Mesendoderm (in vitro differentiated cells): ENCODE data around the gene HRAS.
A peak's percentile ranks its signal among the peaks of the same experiment; 100 is the strongest.

ENCODE experiments used
- DNase-seq: peaks from one replicate; pipeline ENCODE4 v3.0.0; 2013
- H2AK5ac ChIP-seq: 2 replicates; pipeline ENCODE4 v1.6.1; 2013; ENCODE audit warnings: low read length, inconsistent platforms
- H2BK120ac ChIP-seq: 2 replicates; pipeline ENCODE4 v1.6.1; 2013; ENCODE audit warnings: low read depth, mild to moderate bottlenecking, low read length, moderate library complexity, mixed read lengths
- H2BK15ac ChIP-seq: replicated peaks from 2 replicates; pipeline ENCODE4 v1.6.1; 2013; ENCODE audit warnings: low read depth, mild to moderate bottlenecking, moderate library complexity
- H2BK5ac ChIP-seq: 2 replicates; pipeline ENCODE4 v1.6.1; 2013; ENCODE audit warnings: low read length, inconsistent platforms
- H3K18ac ChIP-seq: 2 replicates; pipeline ENCODE4 v1.6.1; 2013; ENCODE audit warnings: mild to moderate bottlenecking, low read length, mixed read lengths
- H3K23ac ChIP-seq: one replicate; pipeline ENCODE4 v1.6.1; 2013; ENCODE audit warnings: low read length
- H3K27ac ChIP-seq: 2 replicates; pipeline ENCODE4 v1.5.1; 2013; ENCODE audit warnings: low read depth, mild to moderate bottlenecking, inconsistent platforms, low read length, moderate library complexity
- H3K27me3 ChIP-seq: 2 replicates; pipeline ENCODE4 v1.6.1; 2013; ENCODE audit warnings: low read length, control low read depth, mild to moderate bottlenecking, inconsistent platforms; ENCODE audit not compliant: insufficient read depth, poor library complexity
- H3K36me3 ChIP-seq: 2 replicates; pipeline ENCODE4 v1.6.1; 2013; ENCODE audit warnings: low read length, inconsistent platforms; ENCODE audit not compliant: control insufficient read depth, insufficient read depth
- H3K4ac ChIP-seq: one replicate; pipeline ENCODE4 v1.6.1; 2013; ENCODE audit warnings: low read depth, mild to moderate bottlenecking, low read length, moderate library complexity
- H3K4me1 ChIP-seq: 2 replicates; pipeline ENCODE4 v1.6.1; 2013; ENCODE audit warnings: low read depth, low read length, inconsistent platforms; ENCODE audit not compliant: control insufficient read depth
- H3K4me2 ChIP-seq: 2 replicates; pipeline ENCODE4 v1.6.1; 2013; ENCODE audit warnings: low read length
- H3K4me3 ChIP-seq: 2 replicates; pipeline ENCODE4 v1.5.1; 2013; ENCODE audit warnings: mild to moderate bottlenecking, low read length
- H3K56ac ChIP-seq: one replicate; pipeline ENCODE4 v1.6.1; 2013; ENCODE audit warnings: low read length
- H3K79me1 ChIP-seq: 2 replicates; pipeline ENCODE4 v1.6.1; 2013; ENCODE audit warnings: low read length, inconsistent platforms
- H3K79me2 ChIP-seq: 2 replicates; pipeline ENCODE4 v1.6.1; 2013; ENCODE audit warnings: mild to moderate bottlenecking, low read length; ENCODE audit not compliant: control insufficient read depth, insufficient read depth
- H3K9ac ChIP-seq: 2 replicates; pipeline ENCODE4 v1.6.1; 2013; ENCODE audit warnings: low read length, inconsistent platforms
- H4K5ac ChIP-seq: one replicate; pipeline ENCODE4 v1.6.1; 2013; ENCODE audit warnings: low read length
- H4K8ac ChIP-seq: one replicate; pipeline ENCODE4 v1.6.1; 2013; ENCODE audit warnings: low read depth, mild to moderate bottlenecking, control low read depth, low read length, moderate library complexity
- WGBS: extraction: QIAGEN DNeasy Blood & Tissue Kit; methylation state at CpG from one replicate; pipeline ENCODE4 v1.1.7; 2013; ENCODE audit warnings: low lambda C conversion rate, missing lambda C conversion rate; ENCODE audit not compliant: insufficient coverage; ENCODE audit errors: extremely low coverage; 5-methylcytosine and 5-hydroxymethylcytosine counted together

The HRAS gene

DNA sequence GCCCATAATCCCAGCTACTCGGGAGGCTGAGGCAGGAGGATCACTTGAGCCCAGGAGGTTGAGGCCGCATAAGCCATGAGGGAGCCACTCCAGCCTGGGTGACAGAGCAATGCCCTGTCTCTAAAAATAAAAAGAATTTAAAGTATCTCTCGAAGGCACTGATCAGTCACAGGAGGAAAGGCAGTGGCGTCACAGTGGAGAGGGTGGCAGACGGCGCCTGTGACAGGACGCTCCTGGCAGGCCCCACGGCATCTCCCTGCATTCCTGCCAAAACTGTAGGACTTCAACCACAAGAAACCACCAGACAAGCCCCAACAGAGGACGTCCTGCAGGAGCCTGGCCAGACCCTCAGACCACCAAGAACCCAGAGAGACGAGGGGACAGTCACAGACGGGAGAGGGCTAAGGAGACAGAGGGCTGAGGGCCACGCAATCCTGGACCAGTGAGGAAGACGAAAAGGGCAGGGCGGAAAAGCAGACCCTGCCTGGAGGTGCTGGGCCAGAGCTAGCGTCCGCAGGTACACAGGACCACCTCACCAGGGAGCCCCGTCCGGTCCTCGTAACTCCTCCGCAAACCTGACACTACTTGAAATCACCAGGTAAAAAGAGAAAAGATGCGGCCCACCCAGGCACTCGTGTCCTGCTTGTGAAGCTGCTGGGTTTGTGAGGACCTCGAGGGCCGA lies 34.2 kb downstream of the HRAS start:
- Histone ChIP-seq H3K4me3 (no peak overlapping the region), H3K4me1 (no peaks in the 10 kb centered on the region), H3K9ac (no peak overlapping the region), H3K79me1 (peaks cover 8% of the 10 kb centered on the region), H3K79me2 (peaks cover 13% of the 10 kb centered on the region), H3K27me3 (no peaks in the 10 kb centered on the region), H3K56ac (no peak overlapping the region), H2AK5ac (no peak overlapping the region), H2BK120ac (no peak overlapping the region), H3K18ac (no peak overlapping the region), H3K4me2 (no peak overlapping the region), H3K4ac (no peak overlapping the region), H3K23ac (no peak overlapping the region), H4K8ac (no peak overlapping the region), H3K36me3 (peaks cover 21% of the 10 kb centered on the region), H2BK5ac (no peak overlapping the region), H4K5ac (no peak overlapping the region), H2BK15ac (no peak overlapping the region), H3K27ac (no peak overlapping the region)
- DNase-seq = no peak
- WGBS = no CpG with 5 or more reads among the region's 24 CpGs

DNA sequence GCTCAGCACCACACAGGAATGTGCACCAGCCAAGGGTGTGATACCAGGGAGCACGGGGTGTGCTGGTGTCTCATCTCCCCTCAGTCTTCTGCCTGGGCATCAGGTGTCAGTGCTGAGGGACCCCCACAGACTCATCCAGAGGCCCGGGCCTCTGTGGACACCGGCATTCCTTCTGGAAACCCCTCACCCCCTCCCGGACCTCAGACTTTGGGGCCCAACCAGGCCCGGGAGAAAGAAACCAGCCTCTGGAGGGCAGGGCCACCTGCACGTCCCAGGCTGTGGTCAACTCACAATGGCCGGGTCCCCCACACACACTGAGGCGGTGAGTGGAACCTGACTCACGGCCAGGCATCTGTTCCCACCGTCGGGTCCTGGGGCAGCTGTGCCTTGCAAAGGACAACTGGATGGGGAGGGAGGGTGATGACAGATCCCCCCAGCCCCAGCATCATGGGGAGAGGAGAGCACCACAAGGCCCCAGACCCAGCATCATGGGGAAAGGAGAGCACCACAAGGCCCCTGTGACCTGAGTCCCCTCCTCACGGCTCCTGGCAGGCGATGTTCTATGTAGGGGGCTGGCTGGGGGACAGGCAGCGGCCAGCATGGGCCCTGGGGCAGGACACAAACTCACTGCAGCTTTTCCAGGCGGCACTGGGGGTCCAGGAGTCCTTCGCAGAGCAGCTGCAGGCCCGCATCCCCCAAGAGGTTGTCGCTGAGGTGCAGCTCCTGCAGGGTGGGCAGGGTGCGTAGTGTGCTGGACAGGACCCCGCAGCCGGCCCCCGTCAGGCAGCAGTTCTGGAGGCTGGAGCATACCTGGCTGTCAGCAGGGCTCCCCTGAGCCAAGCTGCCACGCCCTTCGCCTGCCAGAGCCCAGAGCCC lies 35.9 kb downstream of the HRAS start:
- Histone ChIP-seq H3K56ac (no peak overlapping the region), H3K9ac (no peak overlapping the region)

DNA sequence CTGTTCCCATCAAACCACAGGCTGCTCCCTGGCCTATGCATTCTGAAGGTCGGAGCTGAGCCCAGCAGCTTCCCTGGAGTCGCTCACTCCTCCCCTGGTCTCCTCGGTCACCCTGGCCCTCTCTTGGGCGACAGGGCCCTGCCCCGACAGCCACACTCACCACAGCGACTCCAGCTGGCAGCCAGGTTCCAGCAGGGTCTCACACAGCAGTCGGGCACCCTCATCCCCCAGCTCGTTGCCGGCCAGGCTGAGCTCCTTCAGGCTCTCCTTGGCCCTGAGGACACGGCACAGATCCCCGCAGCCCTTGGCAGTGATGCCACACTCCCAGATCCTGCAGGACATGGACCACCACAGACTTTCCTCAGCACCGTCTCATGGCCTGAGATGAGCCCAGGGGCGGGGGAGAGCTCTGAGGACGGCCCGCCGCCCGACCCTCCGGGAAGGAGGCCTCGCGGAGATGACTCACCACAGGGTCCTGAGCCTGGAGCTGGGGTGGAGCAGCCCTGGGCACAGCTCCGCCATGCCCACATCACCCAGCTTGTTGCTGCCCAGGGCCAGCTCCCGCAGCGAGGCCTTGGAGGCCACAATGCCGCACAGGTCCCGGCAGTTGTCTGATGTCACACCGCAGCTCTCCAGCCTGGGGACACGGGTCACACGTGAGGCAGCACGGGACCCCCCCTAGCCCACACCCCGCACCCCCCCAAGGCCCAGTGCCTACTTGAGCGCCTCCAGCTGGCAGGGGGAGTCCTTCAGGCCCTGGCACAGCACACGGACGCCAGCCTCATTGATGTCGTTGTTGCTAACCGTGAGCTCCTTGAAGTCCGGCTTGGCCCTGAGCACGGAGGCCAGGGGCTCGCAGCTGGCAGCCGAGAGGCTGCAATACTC lies 36.8 kb downstream of the HRAS start:
- no peak for DNase-seq
- peaks cover 2% of the 10 kb centered on the region for H3K79me1 ChIP-seq
- H3K23ac ChIP-seq = no peak overlapping the region
- no peak overlapping the region for H2AK5ac ChIP-seq
- H3K18ac ChIP-seq = no peak overlapping the region
- H4K8ac ChIP-seq = no peak overlapping the region
- no peak overlapping the region for H2BK15ac ChIP-seq
- no peak overlapping the region for H3K56ac ChIP-seq
- H3K4me3 ChIP-seq = no peak overlapping the region
- no peaks in the 10 kb centered on the region for H3K79me2 ChIP-seq
- no peak overlapping the region for H3K27ac ChIP-seq
- H3K36me3 ChIP-seq = peaks cover 24% of the 10 kb centered on the region
- no CpG with 5 or more reads among the region's 39 CpGs for WGBS
- H3K4me1 ChIP-seq = no peaks in the 10 kb centered on the region
- H4K5ac ChIP-seq = no peak overlapping the region
- H2BK120ac ChIP-seq = no peak overlapping the region
- no peaks in the 10 kb centered on the region for H3K27me3 ChIP-seq
- no peak overlapping the region for H3K9ac ChIP-seq
- no peak overlapping the region for H3K4me2 ChIP-seq
- no peak overlapping the region for H2BK5ac ChIP-seq
- no peak overlapping the region for H3K4ac ChIP-seq

More for the DNA sequence above, 35.9 kb downstream of the HRAS start:
- peaks cover 4% of the 10 kb centered on the region for H3K79me1 ChIP-seq
- DNase-seq = no peak
- no peak overlapping the region for H3K18ac ChIP-seq
- no peak overlapping the region for H2BK15ac ChIP-seq
- no peaks in the 10 kb centered on the region for H3K4me1 ChIP-seq
- no peak overlapping the region for H3K23ac ChIP-seq
- H3K27me3 ChIP-seq = no peaks in the 10 kb centered on the region
- H3K4ac ChIP-seq = no peak overlapping the region
- H3K36me3 ChIP-seq = peaks cover 24% of the 10 kb centered on the region
- WGBS = no CpG with 5 or more reads among the region's 24 CpGs
- no peak overlapping the region for H3K27ac ChIP-seq
- peaks cover 3% of the 10 kb centered on the region for H3K79me2 ChIP-seq
- H2BK120ac ChIP-seq = no peak overlapping the region
- H3K4me2 ChIP-seq = no peak overlapping the region
- no peak overlapping the region for H4K5ac ChIP-seq
- H3K4me3 ChIP-seq = no peak overlapping the region
- H4K8ac ChIP-seq = no peak overlapping the region
- H2BK5ac ChIP-seq = no peak overlapping the region
- no peak overlapping the region for H2AK5ac ChIP-seq

DNA sequence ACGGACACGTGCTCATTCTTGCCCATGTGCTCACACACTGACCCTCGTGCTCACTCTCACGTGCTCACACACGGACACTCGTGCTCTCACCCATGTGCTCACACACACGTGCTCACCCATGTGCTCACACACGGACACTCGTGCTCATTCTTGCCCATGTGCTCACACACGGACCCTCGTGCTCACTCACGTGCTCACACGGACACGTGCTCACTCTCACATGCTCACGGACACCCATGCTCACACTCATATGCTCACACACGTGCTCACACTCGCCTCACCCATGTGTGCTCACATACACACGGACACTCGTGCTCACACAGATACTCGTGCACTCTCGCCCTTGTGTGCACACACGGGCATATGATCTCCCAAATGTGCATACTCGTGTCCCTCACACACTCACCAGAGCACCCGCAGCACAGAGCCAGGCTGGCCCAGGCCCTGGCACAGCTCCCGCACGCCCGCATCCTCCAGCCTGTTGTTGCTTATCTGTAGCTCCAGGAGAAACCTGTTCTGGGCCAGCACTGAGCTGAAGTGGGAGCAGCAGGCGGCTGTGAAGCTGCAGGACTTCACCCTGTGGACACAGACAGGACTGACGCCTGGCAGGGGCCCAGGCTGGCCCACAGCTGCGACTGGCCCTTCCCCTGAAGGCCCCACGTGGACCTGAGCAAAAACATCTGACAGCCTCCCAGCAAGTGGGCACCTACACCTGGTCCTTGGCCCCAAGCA lies 37.6 kb downstream of the HRAS start:
- Histone ChIP-seq H2AK5ac (no peak overlapping the region), H3K4me2 (no peak overlapping the region), H3K79me2 (no peaks in the 10 kb centered on the region), H3K4me1 (no peaks in the 10 kb centered on the region), H3K27ac (no peak overlapping the region), H3K79me1 (peaks cover 2% of the 10 kb centered on the region), H3K23ac (no peak overlapping the region), H2BK120ac (no peak overlapping the region), H4K8ac (no peak overlapping the region), H3K4me3 (no peak overlapping the region), H3K36me3 (peaks cover 24% of the 10 kb centered on the region), H2BK15ac (no peak overlapping the region), H2BK5ac (no peak overlapping the region), H4K5ac (no peak overlapping the region), H3K27me3 (no peaks in the 10 kb centered on the region), H3K4ac (no peak overlapping the region), H3K56ac (no peak overlapping the region), H3K9ac (no peak overlapping the region), H3K18ac (no peak overlapping the region)
- DNase-seq = no peak
- WGBS = no CpG with 5 or more reads among the region's 31 CpGs

DNA sequence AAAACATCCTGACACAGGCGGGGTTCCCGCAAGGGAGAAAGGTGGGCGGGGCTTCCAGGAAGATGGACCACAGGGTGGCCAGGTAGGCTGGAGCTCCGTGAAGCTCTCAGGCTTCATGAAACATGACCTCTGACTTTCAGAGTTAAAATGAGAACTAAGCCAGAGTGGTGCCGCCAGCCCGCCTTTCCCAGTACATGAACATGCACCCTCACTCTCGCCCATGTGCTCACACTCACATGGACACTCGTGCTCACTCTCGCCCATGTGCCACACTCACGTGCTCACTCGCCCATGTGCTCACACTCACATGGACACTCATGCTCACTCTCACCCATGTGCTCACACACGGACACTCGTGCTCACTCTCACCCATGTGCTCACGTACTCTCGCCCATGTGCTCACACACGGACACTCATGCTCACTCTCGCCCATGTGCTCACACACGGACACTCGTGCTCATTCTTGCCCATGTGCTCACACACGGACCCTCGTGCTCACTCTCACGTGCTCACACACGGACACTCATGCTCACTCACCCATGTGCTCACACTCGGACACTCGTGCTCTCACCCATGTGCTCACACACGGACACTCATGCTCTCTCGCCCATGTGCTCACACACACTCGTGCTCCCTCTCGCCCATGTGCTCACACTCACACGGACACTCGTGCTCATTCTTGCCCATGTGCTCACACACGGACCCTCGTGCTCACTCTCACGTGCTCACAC lies 38.4 kb downstream of the HRAS start:
- Histone ChIP-seq H2BK120ac (no peak overlapping the region), H3K27ac (no peak overlapping the region), H3K4me3 (no peak overlapping the region), H3K18ac (no peak overlapping the region), H3K56ac (no peak overlapping the region), H3K4me2 (no peak overlapping the region), H3K79me2 (no peaks in the 10 kb centered on the region), H3K79me1 (peaks cover 2% of the 10 kb centered on the region), H3K27me3 (no peaks in the 10 kb centered on the region), H3K4me1 (no peaks in the 10 kb centered on the region), H3K36me3 (peaks cover 24% of the 10 kb centered on the region), H2BK5ac (no peak overlapping the region), H2BK15ac (no peak overlapping the region), H4K8ac (no peak overlapping the region), H3K4ac (no peak overlapping the region), H3K23ac (no peak overlapping the region), H4K5ac (no peak overlapping the region), H2AK5ac (no peak overlapping the region), H3K9ac (no peak overlapping the region)
- peak; percentile 30 for DNase-seq
- WGBS = no CpG with 5 or more reads among the region's 34 CpGs
